Endothelial cell (in vitro differentiated cells): ENCODE measurements around the gene PALD1. TPM values are rescaled to one million over a fixed set of nuclear protein-coding genes. Genes with fewer than 3 reads are reported as not detected.

Experiments
- DNase-seq: peaks from one replicate; pipeline ENCODE4 v3.0.0; 2021; ENCODE audit warnings: low spot score
- H3K27ac Mint-ChIP-seq: one replicate; pipeline ENCODE4 v1.8.0; 2021; ENCODE audit warnings: mixed read lengths, inconsistent platforms; ENCODE audit not compliant: unreplicated experiment
- H3K27me3 Mint-ChIP-seq: one replicate; pipeline ENCODE4 v1.8.0; 2021; ENCODE audit warnings: mild to moderate bottlenecking, moderate library complexity, mixed read lengths, inconsistent platforms; ENCODE audit not compliant: unreplicated experiment
- H3K36me3 Mint-ChIP-seq: one replicate; pipeline ENCODE4 v1.8.0; 2021; ENCODE audit warnings: mild to moderate bottlenecking, low read depth, mixed read lengths, inconsistent platforms; ENCODE audit not compliant: unreplicated experiment
- H3K4me1 Mint-ChIP-seq: one replicate; pipeline ENCODE4 v1.8.0; 2021; ENCODE audit warnings: mild to moderate bottlenecking, mixed read lengths, inconsistent platforms; ENCODE audit not compliant: unreplicated experiment
- H3K4me3 Mint-ChIP-seq: one replicate; pipeline ENCODE4 v1.8.0; 2021; ENCODE audit warnings: mild to moderate bottlenecking, mixed read lengths, inconsistent platforms; ENCODE audit not compliant: unreplicated experiment
- H3K9me3 Mint-ChIP-seq: one replicate; pipeline ENCODE4 v1.8.0; 2021; ENCODE audit warnings: mixed read lengths, inconsistent platforms; ENCODE audit not compliant: unreplicated experiment
- total RNA-seq: library from RNA; stranded (reverse); fragmentation: NEBNext Ultra II Directional; extraction: Animal tissue kit (Norgen Biotek cat#: 25700); gene quantifications from one replicate; pipeline ENCODE4 v1.2.1, GENCODE V29; 2021; ENCODE audit not compliant: unreplicated experiment
- TF ChIP-seq, protein P1 (sequence below): fragments of 200-600 bp; sonication (generic); IDR thresholded peaks from one replicate; pipeline ENCODE4 v1.5.0; 2021; ENCODE audit warnings: antibody characterized with exemption; ENCODE audit not compliant: unreplicated experiment

Gene PALD1
- total RNA-seq, 1 donor from 2014 or later: 166 TPM

DNA sequence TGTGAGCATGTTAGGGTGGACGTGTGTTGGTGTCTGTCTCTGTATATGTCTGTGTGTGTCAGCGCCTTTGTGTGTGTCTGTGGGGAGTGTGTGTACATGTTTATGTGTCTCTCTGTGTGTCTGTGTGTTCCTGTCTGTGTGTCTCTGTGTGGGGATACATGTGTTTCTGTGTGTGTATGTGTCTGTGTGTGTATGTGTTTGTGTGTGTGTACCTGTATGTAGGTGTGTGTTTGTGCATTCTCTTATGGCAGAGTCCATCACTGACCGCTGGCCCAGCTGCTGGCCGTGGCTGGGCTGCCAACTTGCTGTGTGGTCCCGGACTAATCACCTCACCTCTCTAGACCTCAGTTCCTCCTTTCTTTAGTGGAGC lies 54.6 kb downstream of the PALD1 start:
- Mint-ChIP-seq H3K36me3 (peaks cover 48% of the 10 kb centered on the region), H3K9me3 (no peaks in the 10 kb centered on the region), H3K4me3 (peak overlapping the region; percentile 40), H3K27me3 (peaks cover 20% of the 10 kb centered on the region), H3K4me1 (peaks cover 72% of the 10 kb centered on the region), H3K27ac (peak overlapping the region; percentile 79)
- TF ChIP-seq, protein P1, sequence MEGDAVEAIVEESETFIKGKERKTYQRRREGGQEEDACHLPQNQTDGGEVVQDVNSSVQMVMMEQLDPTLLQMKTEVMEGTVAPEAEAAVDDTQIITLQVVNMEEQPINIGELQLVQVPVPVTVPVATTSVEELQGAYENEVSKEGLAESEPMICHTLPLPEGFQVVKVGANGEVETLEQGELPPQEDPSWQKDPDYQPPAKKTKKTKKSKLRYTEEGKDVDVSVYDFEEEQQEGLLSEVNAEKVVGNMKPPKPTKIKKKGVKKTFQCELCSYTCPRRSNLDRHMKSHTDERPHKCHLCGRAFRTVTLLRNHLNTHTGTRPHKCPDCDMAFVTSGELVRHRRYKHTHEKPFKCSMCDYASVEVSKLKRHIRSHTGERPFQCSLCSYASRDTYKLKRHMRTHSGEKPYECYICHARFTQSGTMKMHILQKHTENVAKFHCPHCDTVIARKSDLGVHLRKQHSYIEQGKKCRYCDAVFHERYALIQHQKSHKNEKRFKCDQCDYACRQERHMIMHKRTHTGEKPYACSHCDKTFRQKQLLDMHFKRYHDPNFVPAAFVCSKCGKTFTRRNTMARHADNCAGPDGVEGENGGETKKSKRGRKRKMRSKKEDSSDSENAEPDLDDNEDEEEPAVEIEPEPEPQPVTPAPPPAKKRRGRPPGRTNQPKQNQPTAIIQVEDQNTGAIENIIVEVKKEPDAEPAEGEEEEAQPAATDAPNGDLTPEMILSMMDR: no peak
- no peak for DNase-seq

DNA sequence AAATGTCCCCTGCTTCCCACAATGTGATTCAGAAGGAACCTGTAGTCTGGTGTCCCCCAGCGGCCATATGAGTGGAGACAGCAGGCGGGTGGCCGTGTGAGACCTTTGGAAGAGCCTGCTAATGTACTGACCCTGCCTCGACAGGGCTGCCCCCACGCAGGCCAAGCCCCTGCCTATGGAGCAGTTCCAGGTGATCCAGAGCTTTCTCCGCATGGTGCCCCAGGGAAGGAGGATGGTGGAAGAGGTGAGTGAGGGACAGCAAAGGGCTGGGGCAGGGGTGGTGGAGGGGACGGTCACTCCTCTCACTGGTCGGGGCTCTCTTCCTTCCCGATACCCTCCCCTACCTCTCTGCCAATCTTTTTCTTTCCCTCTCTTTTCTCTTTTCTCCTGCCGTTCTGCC lies 55.7 kb downstream of the PALD1 start:
- Mint-ChIP-seq H3K4me3 (no peak overlapping the region), H3K9me3 (no peaks in the 10 kb centered on the region), H3K36me3 (peaks cover 41% of the 10 kb centered on the region), H3K4me1 (peaks cover 68% of the 10 kb centered on the region), H3K27me3 (peaks cover 20% of the 10 kb centered on the region), H3K27ac (peak overlapping the region; percentile 91)
- TF ChIP-seq, protein P1: no peak
- DNase-seq: no peak

DNA sequence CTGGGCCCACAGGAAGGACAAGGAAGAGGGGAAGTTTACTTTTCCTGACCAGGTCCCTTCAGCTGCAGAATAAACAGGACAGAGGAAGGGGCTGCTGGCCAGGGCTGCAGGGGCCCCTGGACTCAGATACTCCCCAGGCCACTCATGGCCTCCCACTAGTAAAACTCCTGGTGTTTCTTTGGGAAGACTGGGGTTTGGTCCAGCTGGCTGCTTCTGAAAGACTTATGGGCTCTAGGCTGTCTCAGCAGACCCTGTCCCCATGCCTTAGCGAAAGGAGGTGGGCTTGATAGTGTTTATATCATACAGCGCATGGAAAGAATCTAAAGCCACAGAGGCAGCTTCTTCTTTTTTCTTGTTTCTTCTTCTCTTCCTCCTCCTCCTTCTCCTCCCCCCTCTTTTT lies 56.4 kb downstream of the PALD1 start:
- peaks cover 20% of the 10 kb centered on the region for H3K27me3 Mint-ChIP-seq
- TF ChIP-seq, protein P1: no peak
- H3K36me3 Mint-ChIP-seq: peaks cover 45% of the 10 kb centered on the region
- no peaks in the 10 kb centered on the region for H3K9me3 Mint-ChIP-seq
- peak overlapping the region; percentile 73 for H3K4me3 Mint-ChIP-seq
- DNase-seq: peak; percentile 24
- peaks cover 64% of the 10 kb centered on the region for H3K4me1 Mint-ChIP-seq
- H3K27ac Mint-ChIP-seq: peak overlapping the region; percentile 91

DNA sequence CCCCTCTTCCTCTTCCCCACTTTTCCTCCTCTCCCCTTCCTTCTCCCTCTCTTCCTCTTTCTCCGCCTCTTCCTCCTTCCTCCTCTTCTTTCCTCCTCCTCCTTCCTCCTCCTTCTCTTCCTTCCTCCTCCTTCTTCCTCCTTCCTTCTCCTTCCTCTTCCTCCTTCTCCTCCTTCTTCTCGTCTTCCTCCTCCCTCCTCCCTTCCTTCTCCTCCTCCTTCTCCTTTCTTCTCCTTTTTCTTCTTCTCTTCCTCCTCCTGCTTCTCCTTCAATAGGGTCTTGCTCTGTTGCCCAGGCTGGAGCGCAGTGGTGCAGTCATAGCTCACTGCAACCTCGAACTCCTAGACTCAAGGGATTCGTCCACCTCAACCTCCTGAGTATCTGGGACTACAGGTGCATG lies 56.9 kb downstream of the PALD1 start:
- Mint-ChIP-seq H3K27me3 (peaks cover 21% of the 10 kb centered on the region), H3K4me3 (no peak overlapping the region), H3K36me3 (peaks cover 45% of the 10 kb centered on the region), H3K27ac (peak overlapping the region; percentile 91), H3K9me3 (no peaks in the 10 kb centered on the region), H3K4me1 (peaks cover 64% of the 10 kb centered on the region)
- TF ChIP-seq, protein P1: no peak
- DNase-seq: no peak

DNA sequence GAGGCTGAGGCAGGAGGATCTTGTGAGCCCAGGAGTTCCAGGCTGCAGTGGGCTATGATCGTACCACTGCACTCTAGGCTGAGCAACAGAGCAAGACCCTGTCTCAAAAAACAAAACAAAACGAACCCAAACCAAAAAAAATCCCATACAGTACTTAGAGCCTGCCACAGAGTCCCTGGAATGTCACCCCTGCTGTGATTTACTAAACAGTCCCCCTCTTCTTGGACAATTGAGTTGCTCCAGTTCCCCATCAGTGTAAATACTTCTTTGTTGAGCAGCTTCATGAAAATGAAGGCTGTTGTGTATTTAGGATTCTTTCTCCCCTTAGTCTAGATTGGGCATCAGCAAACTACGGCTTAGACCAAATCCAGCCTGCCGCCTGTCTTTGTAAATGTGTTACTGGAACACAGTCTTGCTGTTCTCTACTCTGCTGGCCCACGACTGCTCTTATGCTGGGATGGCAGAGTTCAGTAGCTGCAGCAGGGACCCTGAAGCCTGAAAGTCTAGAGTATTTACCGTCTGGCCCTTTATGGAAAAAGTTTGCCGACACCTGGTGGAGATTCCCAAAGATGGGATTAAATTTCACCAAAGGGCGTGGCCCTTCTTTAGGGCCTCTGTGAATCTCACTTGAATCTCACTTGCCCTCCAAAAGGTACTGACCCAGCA lies 57.8 kb downstream of the PALD1 start:
- H3K4me3 Mint-ChIP-seq: peak overlapping the region; percentile 85
- TF ChIP-seq, protein P1: no peak
- H3K9me3 Mint-ChIP-seq: no peaks in the 10 kb centered on the region
- H3K4me1 Mint-ChIP-seq: peaks cover 55% of the 10 kb centered on the region
- H3K36me3 Mint-ChIP-seq: peaks cover 39% of the 10 kb centered on the region
- DNase-seq: no peak
- peaks cover 18% of the 10 kb centered on the region for H3K27me3 Mint-ChIP-seq
- H3K27ac Mint-ChIP-seq: peak overlapping the region; percentile 77
